ENCODE data around the gene GBX1.

The GBX1 gene

GRCh38 chr7:151131224-151131591 lies 36.3 kb downstream of the GBX1 start:
- H3K4me3 ChIP-seq (ENCODE audit: low read depth, low read length) = no peak overlapping the region
- no peak for DNase-seq (ENCODE audit: low read depth)

GRCh38 chr7:151130741-151131157 lies 36.7 kb downstream of the GBX1 start:
- no peak overlapping the region for H3K4me3 ChIP-seq (ENCODE audit: low read depth, low read length)
- no peak for DNase-seq (ENCODE audit: low read depth)

- H3K4me3 ChIP-seq (ENCODE audit: low read depth, low read length) = no peak overlapping the region
- DNase-seq (ENCODE audit: low read depth) = no peak
Measured at GRCh38 chr7:151129960-151130591, 37.4 kb downstream of the GBX1 start.

GRCh38 chr7:151129117-151129959 lies 38.2 kb downstream of the GBX1 start:
- no peak for DNase-seq (ENCODE audit: low read depth)
- H3K4me3 ChIP-seq (ENCODE audit: low read depth, low read length) = no peak overlapping the region

DNA sequence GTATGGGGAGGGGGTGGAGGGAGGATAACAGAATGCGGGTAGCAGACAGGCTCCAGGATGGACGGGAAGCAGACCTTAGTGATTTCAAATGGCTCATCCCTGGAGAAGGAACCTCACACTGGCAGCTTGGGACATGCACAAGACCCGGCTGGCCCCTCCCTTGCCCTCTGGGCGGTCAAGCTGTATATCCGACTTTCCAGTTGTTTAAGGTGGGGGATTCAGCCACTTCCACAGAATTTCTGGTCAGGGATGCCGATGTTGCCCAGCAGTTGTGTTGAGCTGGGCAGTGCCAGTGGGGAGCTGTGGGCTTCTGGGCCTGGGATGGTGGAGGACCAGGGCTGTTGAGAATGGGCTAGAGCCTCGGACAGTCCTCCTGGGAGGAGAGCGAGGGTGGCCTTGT lies 38.8 kb downstream of the GBX1 start:
- no peak overlapping the region for H3K4me3 ChIP-seq (ENCODE audit: low read depth, low read length)
- DNase-seq (ENCODE audit: low read depth) = no peak

GRCh38 chr7:151128144-151128543 lies 39.4 kb downstream of the GBX1 start:
- no peak for DNase-seq (ENCODE audit: low read depth)
- no peak overlapping the region for H3K4me3 ChIP-seq (ENCODE audit: low read depth, low read length)

DNA sequence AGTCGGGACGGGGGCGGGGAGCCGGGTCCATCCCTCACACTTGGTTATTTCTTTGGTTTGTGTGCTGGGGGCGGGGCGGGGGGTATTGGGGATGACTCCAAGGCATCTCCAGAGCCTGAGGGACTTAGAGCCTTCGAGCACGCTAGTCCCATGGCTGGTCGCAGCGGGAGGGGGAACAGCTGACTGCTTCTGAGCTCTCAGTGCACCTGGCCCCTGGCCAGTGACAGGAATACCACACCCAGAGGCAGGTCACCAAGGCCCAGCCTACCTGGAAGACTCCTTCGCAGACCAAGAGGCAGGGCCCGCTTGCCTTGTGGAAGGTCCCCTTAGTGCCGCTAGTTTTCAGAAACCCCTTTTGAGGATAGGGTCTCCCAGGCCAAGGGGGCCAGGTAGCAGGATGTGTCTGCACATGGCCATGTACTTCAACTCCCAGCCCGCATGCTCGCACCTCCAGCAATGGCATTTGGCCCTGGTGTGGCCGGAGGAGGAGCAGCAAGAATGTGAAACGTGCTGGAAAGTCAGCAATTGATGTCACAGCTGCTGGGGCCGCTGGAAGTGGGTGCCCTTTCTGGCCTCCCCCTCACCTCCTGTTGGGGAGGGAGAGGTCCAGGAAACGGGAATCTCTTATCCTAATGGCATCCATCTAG lies 40.9 kb downstream of the GBX1 start:
- H3K4me3 ChIP-seq (ENCODE audit: low read depth, low read length) = no peak overlapping the region
- no peak for DNase-seq (ENCODE audit: low read depth)

DNA sequence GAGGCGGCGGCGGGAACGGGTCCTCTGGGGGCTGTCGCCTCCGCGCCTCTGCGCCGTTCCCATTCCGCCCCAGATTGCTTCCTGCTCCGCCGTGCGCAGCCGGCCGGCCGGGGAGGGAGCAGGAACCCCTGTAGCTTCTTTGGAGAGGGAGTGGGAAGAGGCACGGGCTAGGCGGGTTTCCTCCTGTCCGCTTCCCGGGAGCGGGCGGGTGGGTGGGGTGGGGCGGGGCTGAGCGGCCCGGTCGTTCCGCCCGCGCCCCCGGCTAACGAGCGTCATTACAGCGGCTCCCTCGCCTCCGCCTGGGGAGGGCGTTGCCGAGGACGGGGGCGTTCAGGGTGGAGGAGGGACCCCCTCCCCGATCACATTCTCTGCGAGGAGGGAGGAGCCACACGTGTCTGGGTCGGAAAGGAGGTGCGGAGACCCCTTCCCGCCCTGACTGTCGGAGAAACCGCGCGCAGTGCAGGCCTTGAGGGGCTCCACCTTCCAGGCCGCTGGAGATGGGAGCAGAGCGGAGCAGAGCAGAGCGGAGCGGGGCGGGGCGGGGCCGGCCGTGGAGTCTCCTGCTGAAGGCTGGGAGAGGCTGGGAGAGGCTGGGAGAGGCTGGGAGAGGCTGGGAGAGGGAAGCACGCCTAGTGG lies 41.5 kb downstream of the GBX1 start:
- H3K4me3 ChIP-seq (ENCODE audit: low read depth, low read length) = peak overlapping the region; percentile 22
- no peak for DNase-seq (ENCODE audit: low read depth)

GRCh38 chr7:151125470-151125845 lies 42.0 kb downstream of the GBX1 start:
- peak overlapping the region; percentile 22 for H3K4me3 ChIP-seq (ENCODE audit: low read depth, low read length)
- no peak for DNase-seq (ENCODE audit: low read depth)

DNA sequence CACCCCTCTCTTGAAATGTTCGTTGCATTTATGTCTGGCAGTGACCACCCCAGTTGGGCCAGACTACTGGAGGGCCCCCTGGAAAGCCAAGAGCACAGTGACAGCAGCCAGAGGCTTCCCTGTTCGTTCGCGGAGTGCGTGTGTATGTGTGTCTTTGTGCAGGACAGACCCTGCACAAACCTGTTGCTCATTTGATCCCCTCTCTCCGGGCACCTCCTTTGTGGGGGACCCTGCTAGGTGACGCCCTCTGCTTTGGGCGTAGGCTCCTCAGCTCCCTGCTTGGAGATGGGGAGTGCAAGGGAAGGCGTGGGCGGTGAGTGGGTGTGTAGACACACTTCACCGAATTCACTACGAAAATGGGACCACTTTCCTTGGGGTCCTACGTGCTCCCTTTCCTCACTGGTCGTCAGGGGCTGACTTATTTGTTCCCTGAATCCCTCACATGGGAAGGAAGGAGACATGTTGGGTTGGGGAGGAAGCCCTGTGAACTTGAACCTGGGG lies 42.5 kb downstream of the GBX1 start:
- no peak overlapping the region for H3K4me3 ChIP-seq (ENCODE audit: low read depth, low read length)
- no peak for DNase-seq (ENCODE audit: low read depth)

GRCh38 chr7:151124481-151124880 lies 43.0 kb downstream of the GBX1 start:
- no peak overlapping the region for H3K4me3 ChIP-seq (ENCODE audit: low read depth, low read length)

GRCh38 chr7:151123822-151124464 lies 43.6 kb downstream of the GBX1 start:
- peak; percentile 27 for DNase-seq (ENCODE audit: low read depth)

More at GRCh38 chr7:151124481-151124880, 43.0 kb downstream of the GBX1 start:
- DNase-seq (ENCODE audit: low read depth) = no peak

DNA sequence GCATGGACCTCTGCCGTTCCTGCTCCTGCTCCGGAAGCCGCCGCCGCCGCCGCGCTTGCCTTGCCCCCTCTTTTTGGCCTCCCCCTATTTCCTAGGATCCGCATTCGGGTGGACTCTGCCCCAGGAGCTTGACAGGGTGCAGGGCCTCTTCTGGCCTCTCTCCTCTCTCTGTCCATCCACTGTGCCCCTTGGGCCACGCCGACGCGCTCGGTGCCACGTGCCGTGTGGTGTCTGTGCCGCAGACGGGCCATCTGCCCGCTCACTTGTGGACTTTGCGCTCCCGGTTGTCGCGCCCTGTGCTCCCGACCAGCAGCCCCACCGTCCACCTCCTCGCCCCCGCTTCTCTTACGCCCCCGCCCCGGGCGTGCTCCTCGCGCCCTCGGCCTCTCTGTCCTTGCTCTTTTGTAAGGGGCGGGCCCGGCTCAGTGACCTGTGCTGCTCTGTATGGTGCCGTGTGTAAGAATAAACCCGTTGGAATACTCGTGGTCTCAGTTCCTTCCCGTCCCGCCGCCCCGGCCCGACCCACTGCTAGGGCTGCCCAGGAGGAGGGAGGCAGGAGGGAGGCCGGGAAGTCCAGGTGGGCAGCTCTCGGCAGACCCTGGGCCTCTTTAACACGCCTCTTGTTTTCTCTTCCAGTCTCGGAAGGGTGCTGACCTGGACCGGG lies 44.2 kb downstream of the GBX1 start:
- no peak overlapping the region for H3K4me3 ChIP-seq (ENCODE audit: low read depth, low read length)

More at GRCh38 chr7:151123822-151124464, 43.6 kb downstream of the GBX1 start:
- H3K4me3 ChIP-seq (ENCODE audit: low read depth, low read length) = no peak overlapping the region

GRCh38 chr7:151122796-151123157 lies 44.7 kb downstream of the GBX1 start:
- H3K4me3 ChIP-seq (ENCODE audit: low read depth, low read length) = no peak overlapping the region
- DNase-seq (ENCODE audit: low read depth) = no peak

More for the DNA sequence above, 44.2 kb downstream of the GBX1 start:
- no peak for DNase-seq (ENCODE audit: low read depth)

DNA sequence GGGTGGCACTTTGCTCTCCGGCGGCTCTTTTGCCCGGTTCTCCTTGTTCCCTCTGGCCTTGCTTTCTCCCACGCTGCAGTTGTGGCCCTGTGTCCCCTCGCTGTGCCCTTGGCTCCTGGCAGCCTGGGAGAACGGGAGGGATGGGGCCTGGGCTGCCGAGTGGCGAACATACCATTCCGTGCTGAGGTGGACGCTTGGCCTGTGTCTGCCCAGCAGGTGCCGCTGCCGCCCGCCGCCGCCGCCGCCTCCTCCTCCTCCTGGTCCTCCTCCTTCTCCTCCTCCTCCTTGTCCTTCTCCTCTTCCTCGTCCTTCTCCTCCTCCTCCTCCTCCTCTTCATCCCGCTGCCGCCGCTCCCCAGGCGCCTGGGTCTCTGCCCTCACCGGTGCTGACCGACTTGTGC lies 45.2 kb downstream of the GBX1 start:
- no peak for DNase-seq (ENCODE audit: low read depth)
- H3K4me3 ChIP-seq (ENCODE audit: low read depth, low read length) = no peak overlapping the region

DNA sequence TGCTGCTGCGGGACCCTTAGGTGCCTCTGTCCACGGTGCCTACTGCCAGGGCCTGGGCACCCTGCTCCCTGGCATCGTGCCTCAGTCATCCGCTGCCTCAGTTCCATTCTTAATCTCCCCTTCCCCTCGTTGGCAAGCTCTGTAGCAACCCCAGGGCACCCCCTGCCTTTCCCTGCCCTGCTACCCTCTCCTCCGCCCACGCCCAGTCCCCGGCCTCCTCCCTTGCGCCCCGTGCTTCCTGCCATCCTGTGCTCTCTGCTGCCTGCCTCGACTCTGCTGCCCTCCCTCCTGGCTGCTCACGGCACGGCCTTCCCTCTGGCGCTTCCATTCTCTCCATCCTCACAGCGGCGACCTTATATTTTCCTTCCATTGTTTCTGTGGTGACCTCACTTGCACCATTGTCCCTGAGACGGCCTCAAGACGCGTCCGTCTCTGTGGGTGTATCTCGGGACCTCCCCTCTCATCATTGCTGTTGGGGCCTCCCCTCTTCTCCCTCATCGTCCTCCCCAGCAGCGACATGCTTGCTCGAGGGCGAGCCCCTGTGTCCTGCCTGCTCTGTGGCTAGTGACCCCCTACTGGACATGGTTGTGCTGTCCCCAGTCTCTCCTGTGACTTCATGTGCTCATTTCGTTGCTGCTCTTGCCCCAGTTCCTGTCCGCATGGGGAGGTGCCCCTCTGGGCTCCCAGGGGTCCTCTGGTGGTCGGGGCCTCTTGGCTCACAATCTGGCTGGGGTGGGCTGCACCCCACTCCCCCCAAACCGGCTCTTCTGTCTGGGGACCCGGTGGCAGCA lies 45.9 kb downstream of the GBX1 start:
- no peak for DNase-seq (ENCODE audit: low read depth)
- no peak overlapping the region for H3K4me3 ChIP-seq (ENCODE audit: low read depth, low read length)

GRCh38 chr7:151120896-151121295 lies 46.6 kb downstream of the GBX1 start:
- H3K4me3 ChIP-seq (ENCODE audit: low read depth, low read length) = no peak overlapping the region
- DNase-seq (ENCODE audit: low read depth) = no peak

DNA sequence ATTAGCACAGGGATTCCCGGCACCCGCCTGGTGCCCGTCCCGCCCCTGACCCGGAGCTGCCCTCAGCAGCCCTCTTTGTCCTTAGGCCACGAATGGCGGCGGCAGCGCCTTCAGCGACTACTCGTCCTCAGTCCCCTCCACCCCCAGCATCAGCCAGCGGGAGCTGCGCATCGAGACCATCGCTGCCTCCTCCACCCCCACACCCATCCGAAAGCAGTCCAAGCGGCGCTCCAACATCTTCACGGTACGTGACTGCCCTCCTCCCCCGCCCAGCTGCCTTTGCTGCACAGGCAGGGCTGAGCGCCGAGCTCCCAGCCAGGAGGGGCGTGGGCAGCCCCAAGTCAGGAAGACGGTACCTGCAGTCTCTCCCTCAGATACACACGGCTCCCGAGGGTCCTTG lies 47.6 kb downstream of the GBX1 start:
- no peak for DNase-seq (ENCODE audit: low read depth)
- no peak overlapping the region for H3K4me3 ChIP-seq (ENCODE audit: low read depth, low read length)

Data from skeletal muscle cell (primary cell).